Osteoblast (primary cell): ENCODE data around the gene TRIM10. TPM values are rescaled to one million over a fixed set of nuclear protein-coding genes. Genes with fewer than 3 reads are reported as not detected.

Experiments
- DNase-seq: peaks from one replicate; pipeline ENCODE4 v3.0.0; 2011; ENCODE audit warnings: low spot score, mixed read lengths; ENCODE audit not compliant: insufficient read length; ENCODE audit errors: missing footprints
- H2AFZ ChIP-seq: 2 replicates; pipeline ENCODE4 v1.6.0; 2011; ENCODE audit warnings: mild to moderate bottlenecking, low read length
- H3K27ac ChIP-seq: 2 replicates; pipeline ENCODE4 v1.5.1; 2011; ENCODE audit warnings: mild to moderate bottlenecking, low read depth, low read length, moderate library complexity
- H3K27me3 ChIP-seq: 2 replicates; pipeline ENCODE4 v1.6.0; 2012; ENCODE audit warnings: mild to moderate bottlenecking, control low read depth, inconsistent platforms, low read length, moderate library complexity; ENCODE audit not compliant: insufficient read depth
- H3K36me3 ChIP-seq: 2 replicates; pipeline ENCODE4 v1.5.1; 2011; ENCODE audit warnings: mild to moderate bottlenecking, low read length, control low read depth, moderate library complexity; ENCODE audit not compliant: insufficient read depth
- H3K4me1 ChIP-seq: 2 replicates; pipeline ENCODE4 v1.5.1; 2011; ENCODE audit warnings: mild to moderate bottlenecking, low read length, control low read depth, moderate library complexity; ENCODE audit not compliant: insufficient read depth
- H3K4me2 ChIP-seq: 2 replicates; pipeline ENCODE4 v1.6.0; 2011; ENCODE audit warnings: mild to moderate bottlenecking, low read length; ENCODE audit not compliant: insufficient read depth
- H3K4me3 ChIP-seq: fragments of 200-600 bp; sonication (generic); 3 replicates; pipeline ENCODE4 v1.5.1; 2012; ENCODE audit warnings: mild to moderate bottlenecking, low read length, inconsistent platforms; ENCODE audit not compliant: insufficient read depth
- H3K79me2 ChIP-seq: 2 replicates; pipeline ENCODE4 v1.6.0; 2012; ENCODE audit warnings: mild to moderate bottlenecking, low read length, control low read depth, inconsistent platforms; ENCODE audit not compliant: insufficient read depth
- H3K9me3 ChIP-seq: 2 replicates; pipeline ENCODE4 v1.5.1; 2011; ENCODE audit warnings: low read depth, low read length, control low read depth
- H4K20me1 ChIP-seq: 2 replicates; pipeline ENCODE4 v1.6.0; 2012; ENCODE audit warnings: mild to moderate bottlenecking, low read length, control low read depth; ENCODE audit not compliant: insufficient read depth
- total RNA-seq: library from RNA; depleted of rRNA; stranded (reverse); fragments of >200 nt; gene quantifications from 2 replicates; pipeline ENCODE4 v1.2.3, GENCODE V29; 2012
- TF ChIP-seq, protein P1 (sequence below): IDR thresholded peaks from 2 replicates; pipeline ENCODE4 v1.5.1; 2011; ENCODE audit warnings: mild to moderate bottlenecking, low read depth, low read length, moderate library complexity; ENCODE audit errors: extremely low read depth

Gene TRIM10
- total RNA-seq, 1 donor, result not detected

GRCh38 chr6:30149858-30150550 lies 11.0 kb downstream of the TRIM10 start:
- H4K20me1 ChIP-seq, result no peaks in the 10 kb centered on the region
- no peak overlapping the region for H2AFZ ChIP-seq
- H3K9me3 ChIP-seq, result no peaks in the 10 kb centered on the region
- no peaks in the 10 kb centered on the region for H3K79me2 ChIP-seq
- H3K4me1 ChIP-seq, result peaks cover 20% of the 10 kb centered on the region
- H3K27me3 ChIP-seq, result peaks cover 27% of the 10 kb centered on the region
- no peak overlapping the region for H3K27ac ChIP-seq
- H3K4me3 ChIP-seq, result no peak overlapping the region
- H3K36me3 ChIP-seq, result no peaks in the 10 kb centered on the region
- TF ChIP-seq, protein P1, sequence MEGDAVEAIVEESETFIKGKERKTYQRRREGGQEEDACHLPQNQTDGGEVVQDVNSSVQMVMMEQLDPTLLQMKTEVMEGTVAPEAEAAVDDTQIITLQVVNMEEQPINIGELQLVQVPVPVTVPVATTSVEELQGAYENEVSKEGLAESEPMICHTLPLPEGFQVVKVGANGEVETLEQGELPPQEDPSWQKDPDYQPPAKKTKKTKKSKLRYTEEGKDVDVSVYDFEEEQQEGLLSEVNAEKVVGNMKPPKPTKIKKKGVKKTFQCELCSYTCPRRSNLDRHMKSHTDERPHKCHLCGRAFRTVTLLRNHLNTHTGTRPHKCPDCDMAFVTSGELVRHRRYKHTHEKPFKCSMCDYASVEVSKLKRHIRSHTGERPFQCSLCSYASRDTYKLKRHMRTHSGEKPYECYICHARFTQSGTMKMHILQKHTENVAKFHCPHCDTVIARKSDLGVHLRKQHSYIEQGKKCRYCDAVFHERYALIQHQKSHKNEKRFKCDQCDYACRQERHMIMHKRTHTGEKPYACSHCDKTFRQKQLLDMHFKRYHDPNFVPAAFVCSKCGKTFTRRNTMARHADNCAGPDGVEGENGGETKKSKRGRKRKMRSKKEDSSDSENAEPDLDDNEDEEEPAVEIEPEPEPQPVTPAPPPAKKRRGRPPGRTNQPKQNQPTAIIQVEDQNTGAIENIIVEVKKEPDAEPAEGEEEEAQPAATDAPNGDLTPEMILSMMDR, result no peak
- DNase-seq, result peak; percentile 78
- H3K4me2 ChIP-seq, result no peak overlapping the region

DNA sequence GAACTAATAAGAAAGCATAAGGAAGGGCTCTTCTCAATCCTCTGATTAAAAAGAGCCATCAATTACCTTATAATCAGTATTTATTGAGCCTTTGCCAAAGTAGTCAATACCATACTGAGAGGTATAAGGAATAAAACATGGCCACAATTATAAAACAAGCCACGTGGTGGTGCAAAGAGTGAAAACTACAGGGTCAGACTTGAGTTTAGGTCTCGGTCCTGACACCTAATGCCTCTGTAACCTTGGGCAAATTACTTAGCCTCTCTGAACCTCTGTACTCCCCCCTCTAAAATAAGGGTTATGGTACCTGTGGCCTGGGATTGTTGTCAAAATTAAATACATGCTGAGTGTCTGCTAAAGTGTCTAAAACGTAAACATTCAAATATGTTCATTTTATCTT lies 11.8 kb downstream of the TRIM10 start:
- Histone ChIP-seq H3K4me1 (peaks cover 13% of the 10 kb centered on the region), H3K4me2 (no peak overlapping the region), H3K27me3 (peaks cover 35% of the 10 kb centered on the region), H3K36me3 (no peaks in the 10 kb centered on the region), H3K79me2 (no peaks in the 10 kb centered on the region), H3K9me3 (no peaks in the 10 kb centered on the region), H3K27ac (no peak overlapping the region), H4K20me1 (no peaks in the 10 kb centered on the region), H3K4me3 (no peak overlapping the region), H2AFZ (no peak overlapping the region)
- TF ChIP-seq, protein P1, result no peak
- DNase-seq, result no peak

GRCh38 chr6:30147096-30147495 lies 13.9 kb downstream of the TRIM10 start:
- no peaks in the 10 kb centered on the region for H3K36me3 ChIP-seq
- H3K79me2 ChIP-seq, result no peaks in the 10 kb centered on the region
- H4K20me1 ChIP-seq, result no peaks in the 10 kb centered on the region
- H3K9me3 ChIP-seq, result no peaks in the 10 kb centered on the region
- H3K4me1 ChIP-seq, result peaks cover 11% of the 10 kb centered on the region
- no peak for DNase-seq
- H2AFZ ChIP-seq, result no peak overlapping the region
- H3K27ac ChIP-seq, result no peak overlapping the region
- peaks cover 47% of the 10 kb centered on the region for H3K27me3 ChIP-seq
- TF ChIP-seq, protein P1, result no peak
- no peak overlapping the region for H3K4me2 ChIP-seq
- H3K4me3 ChIP-seq, result no peak overlapping the region

GRCh38 chr6:30145818-30146217 lies 15.2 kb downstream of the TRIM10 start:
- no peak overlapping the region for H3K4me2 ChIP-seq
- H3K4me3 ChIP-seq, result no peak overlapping the region
- no peaks in the 10 kb centered on the region for H3K9me3 ChIP-seq
- H3K36me3 ChIP-seq, result no peaks in the 10 kb centered on the region
- H2AFZ ChIP-seq, result no peak overlapping the region
- no peaks in the 10 kb centered on the region for H3K79me2 ChIP-seq
- H3K27ac ChIP-seq, result no peak overlapping the region
- H4K20me1 ChIP-seq, result no peaks in the 10 kb centered on the region
- no peak for DNase-seq
- TF ChIP-seq, protein P1, result no peak
- peaks cover 57% of the 10 kb centered on the region for H3K27me3 ChIP-seq
- peaks cover 3% of the 10 kb centered on the region for H3K4me1 ChIP-seq
